Measurements from ENCODE around the gene MPZL3.

DNA sequence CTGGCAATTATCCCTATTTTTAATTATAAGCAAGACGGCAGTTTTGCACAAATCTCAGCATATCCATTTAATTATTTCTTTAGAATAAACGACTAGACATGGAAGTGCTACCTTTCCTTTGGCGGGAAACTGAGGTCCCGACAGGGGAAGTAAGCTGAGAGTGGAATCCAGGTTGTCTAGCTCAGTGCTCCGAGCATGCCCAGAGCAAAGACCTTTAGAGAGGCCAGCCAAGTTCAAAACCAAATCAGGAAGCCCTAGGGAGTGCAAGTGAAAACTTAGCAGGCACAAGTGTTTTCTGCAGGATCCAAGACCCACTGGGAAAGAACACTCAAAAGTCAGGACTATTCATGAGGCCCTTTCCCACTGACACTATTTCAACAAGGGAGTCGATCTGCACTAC lies 53.0 kb downstream of the MPZL3 start:
- TF ChIP-seq, protein P1, sequence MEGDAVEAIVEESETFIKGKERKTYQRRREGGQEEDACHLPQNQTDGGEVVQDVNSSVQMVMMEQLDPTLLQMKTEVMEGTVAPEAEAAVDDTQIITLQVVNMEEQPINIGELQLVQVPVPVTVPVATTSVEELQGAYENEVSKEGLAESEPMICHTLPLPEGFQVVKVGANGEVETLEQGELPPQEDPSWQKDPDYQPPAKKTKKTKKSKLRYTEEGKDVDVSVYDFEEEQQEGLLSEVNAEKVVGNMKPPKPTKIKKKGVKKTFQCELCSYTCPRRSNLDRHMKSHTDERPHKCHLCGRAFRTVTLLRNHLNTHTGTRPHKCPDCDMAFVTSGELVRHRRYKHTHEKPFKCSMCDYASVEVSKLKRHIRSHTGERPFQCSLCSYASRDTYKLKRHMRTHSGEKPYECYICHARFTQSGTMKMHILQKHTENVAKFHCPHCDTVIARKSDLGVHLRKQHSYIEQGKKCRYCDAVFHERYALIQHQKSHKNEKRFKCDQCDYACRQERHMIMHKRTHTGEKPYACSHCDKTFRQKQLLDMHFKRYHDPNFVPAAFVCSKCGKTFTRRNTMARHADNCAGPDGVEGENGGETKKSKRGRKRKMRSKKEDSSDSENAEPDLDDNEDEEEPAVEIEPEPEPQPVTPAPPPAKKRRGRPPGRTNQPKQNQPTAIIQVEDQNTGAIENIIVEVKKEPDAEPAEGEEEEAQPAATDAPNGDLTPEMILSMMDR (IDR thresholded peaks at IDR 0.05): no peak
- no peak for TF ChIP-seq ESRRA (IDR thresholded peaks at IDR 0.05; ENCODE audit: borderline replicate concordance, low read length)
- TF ChIP-seq CEBPB (IDR thresholded peaks at IDR 0.05): no peak
- no peak for TF ChIP-seq REST (IDR thresholded peaks at IDR 0.05)
- TF ChIP-seq HDAC2 (IDR thresholded peaks at IDR 0.05): no peak

Data from A549 (cell line).